H1 (cell line): Measurements from ENCODE around the gene SLC39A8.

ENCODE experiments used
- EZH2 ChIP-seq: fragments of 200-600 bp; sonication (generic); IDR thresholded peaks from 2 replicates; pipeline ENCODE4 v1.7.1; 2012; ENCODE audit warnings: low read depth, mild to moderate bottlenecking, moderate library complexity, low read length, inconsistent platforms; ENCODE audit not compliant: severe bottlenecking
- HDAC6 ChIP-seq: IDR thresholded peaks from one replicate; pipeline ENCODE4 v1.7.1; 2012; ENCODE audit warnings: low read depth, mild to moderate bottlenecking, inconsistent platforms, low read length, moderate library complexity
- POLR2A ChIP-seq, 2 experiments: IDR thresholded peaks; 1 replicate in 1 of 2; 2 replicates in 1 of 2; pipeline ENCODE4 v1.6.1; 2011; ENCODE audit warnings: low read depth in 2 of 2, low read length in 2 of 2, mild to moderate bottlenecking in 2 of 2; ENCODE audit errors: control extremely low read depth in 1 of 2
- RAD21 ChIP-seq, 2 experiments: IDR thresholded peaks in 1 of 2; conservative IDR thresholded peaks in 1 of 2; 2 replicates each; pipeline ENCODE4 v1.6.1; 2011; ENCODE audit warnings: low read depth in 2 of 2, low read length in 2 of 2, improper control_type of control experiment in 1 of 2, inconsistent platforms in 1 of 2, mild to moderate bottlenecking in 1 of 2, moderate library complexity in 1 of 2
- SIN3A ChIP-seq, 2 experiments: IDR thresholded peaks in 1 of 2; conservative IDR thresholded peaks in 1 of 2; 2 replicates each; pipeline ENCODE4 v1.6.1; 2011 to 2012; ENCODE audit warnings: low read length in 2 of 2, improper control_type of control experiment in 1 of 2, low read depth in 1 of 2, mild to moderate bottlenecking in 1 of 2
- SP1 ChIP-seq: IDR thresholded peaks from 2 replicates; pipeline ENCODE4 v1.6.1; 2011; ENCODE audit warnings: low read depth, low read length
- SRF ChIP-seq: IDR thresholded peaks from 2 replicates; pipeline ENCODE4 v1.6.1; 2011; ENCODE audit warnings: mild to moderate bottlenecking, low read depth, low read length, moderate library complexity
- TF ChIP-seq, protein P1 (sequence below), 3 experiments: IDR thresholded peaks; 1 replicate in 2 of 3; 2 replicates in 1 of 3; pipeline versions ENCODE4 v1.5.1 to v1.6.1; 2011; ENCODE audit warnings: low read length in 3 of 3, mild to moderate bottlenecking in 3 of 3, inconsistent platforms in 2 of 3, low read depth in 1 of 3, moderate library complexity in 1 of 3; ENCODE audit not compliant: insufficient read depth in 1 of 3; ENCODE audit errors: control extremely low read depth in 1 of 3
- TF ChIP-seq, protein P2 (sequence below): IDR thresholded peaks from 2 replicates; pipeline ENCODE4 v1.6.1; 2012; ENCODE audit warnings: inconsistent platforms

DNA sequence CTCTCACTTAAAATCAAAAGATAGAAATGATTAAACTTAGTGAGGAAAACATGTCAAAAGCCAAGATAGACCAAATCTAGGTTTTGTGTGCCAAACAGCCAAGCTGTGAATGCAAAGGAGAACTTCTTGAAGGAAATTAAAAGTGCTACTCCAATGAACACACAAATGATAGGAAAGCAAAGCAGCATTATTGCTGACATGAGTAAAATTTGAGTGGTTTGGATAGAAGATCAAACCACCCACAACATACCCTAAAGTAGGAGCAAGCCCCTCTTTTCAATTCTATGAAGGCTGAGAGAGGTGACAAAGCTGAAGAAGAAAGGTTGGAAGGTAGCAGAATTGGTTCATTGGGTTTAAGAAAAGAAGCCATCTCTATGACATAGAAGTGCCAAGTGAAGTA, 56.8 kb downstream of the SLC39A8 start:
- TF ChIP-seq, protein P1, sequence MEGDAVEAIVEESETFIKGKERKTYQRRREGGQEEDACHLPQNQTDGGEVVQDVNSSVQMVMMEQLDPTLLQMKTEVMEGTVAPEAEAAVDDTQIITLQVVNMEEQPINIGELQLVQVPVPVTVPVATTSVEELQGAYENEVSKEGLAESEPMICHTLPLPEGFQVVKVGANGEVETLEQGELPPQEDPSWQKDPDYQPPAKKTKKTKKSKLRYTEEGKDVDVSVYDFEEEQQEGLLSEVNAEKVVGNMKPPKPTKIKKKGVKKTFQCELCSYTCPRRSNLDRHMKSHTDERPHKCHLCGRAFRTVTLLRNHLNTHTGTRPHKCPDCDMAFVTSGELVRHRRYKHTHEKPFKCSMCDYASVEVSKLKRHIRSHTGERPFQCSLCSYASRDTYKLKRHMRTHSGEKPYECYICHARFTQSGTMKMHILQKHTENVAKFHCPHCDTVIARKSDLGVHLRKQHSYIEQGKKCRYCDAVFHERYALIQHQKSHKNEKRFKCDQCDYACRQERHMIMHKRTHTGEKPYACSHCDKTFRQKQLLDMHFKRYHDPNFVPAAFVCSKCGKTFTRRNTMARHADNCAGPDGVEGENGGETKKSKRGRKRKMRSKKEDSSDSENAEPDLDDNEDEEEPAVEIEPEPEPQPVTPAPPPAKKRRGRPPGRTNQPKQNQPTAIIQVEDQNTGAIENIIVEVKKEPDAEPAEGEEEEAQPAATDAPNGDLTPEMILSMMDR (IDR thresholded peaks at IDR 0.05; ENCODE audit: control extremely low read depth in 1 of 3, insufficient read depth in 1 of 3, low read depth in 1 of 3, low read length in 3 of 3) = no peak
- TF ChIP-seq SRF (no peak), POLR2A (IDR thresholded peaks at IDR 0.05; ENCODE audit: control extremely low read depth in 1 of 2, low read depth in 2 of 2, low read length in 2 of 2) (no peak), SP1 (no peak), RAD21 (IDR thresholded peaks at IDR 0.05 in 1 of 2, conservative IDR thresholded peaks at IDR 0.05 in 1 of 2; ENCODE audit: low read depth in 2 of 2, low read length in 2 of 2) (no peak), SIN3A (conservative IDR thresholded peaks at IDR 0.05 in 1 of 2, IDR thresholded peaks at IDR 0.05 in 1 of 2; ENCODE audit: low read depth in 1 of 2, low read length in 2 of 2) (no peak), EZH2 (no peak), HDAC6 (no peak)
- TF ChIP-seq, protein P2, sequence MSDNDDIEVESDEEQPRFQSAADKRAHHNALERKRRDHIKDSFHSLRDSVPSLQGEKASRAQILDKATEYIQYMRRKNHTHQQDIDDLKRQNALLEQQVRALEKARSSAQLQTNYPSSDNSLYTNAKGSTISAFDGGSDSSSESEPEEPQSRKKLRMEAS = no peak
